ENCODE data around the gene ZNF699. TPM values are rescaled to one million over a fixed set of nuclear protein-coding genes. Genes with fewer than 3 reads are reported as not detected.

ZNF699 gene
- total and polyA plus RNA-seq, 2 of the 4 experiments (the other 2 are of a cell fraction) = 1.3 to 7.3 TPM

DNA sequence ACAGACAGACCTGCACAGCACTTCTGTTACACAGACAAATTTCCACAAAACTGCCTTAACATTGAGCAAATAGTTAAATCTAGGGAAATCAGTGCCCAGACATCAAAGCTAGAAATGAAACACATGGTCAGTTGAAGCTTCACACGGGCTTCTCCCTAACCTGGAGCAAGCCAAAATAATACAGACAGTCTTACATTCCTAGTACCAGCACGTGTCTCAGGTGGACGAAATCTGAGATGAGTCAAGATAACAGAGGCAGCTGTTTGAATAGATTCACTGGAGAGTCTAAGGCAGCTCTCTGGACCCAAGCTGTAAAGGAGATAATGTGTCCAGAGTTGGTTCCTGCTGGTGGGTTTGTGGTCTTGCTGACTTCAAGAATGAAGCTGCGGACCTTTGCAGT lies 4.1 kb upstream of the ZNF699 start:
- H2BK20ac ChIP-seq (ENCODE audit: low read depth, low read length) = no peak overlapping the region
- H4K20me1 ChIP-seq (ENCODE audit: insufficient read depth, low read length) = no peaks in the 10 kb centered on the region
- H4K91ac ChIP-seq (ENCODE audit: insufficient read depth, low read depth, low read length) = no peak overlapping the region
- no peak overlapping the region for H3K4ac ChIP-seq (ENCODE audit: low read depth, low read length)
- H3K36me3 ChIP-seq (ENCODE audit: control insufficient read depth, insufficient read depth, low read length) = no peaks in the 10 kb centered on the region
- ChIA-PET CTCF (no interaction called here), POLR2A (ENCODE audit: unreplicated experiment) (no interaction called here)
- H3K79me1 ChIP-seq (ENCODE audit: low read depth in 1 of 2, low read length in 2 of 2) = no peaks in the 10 kb centered on the region
- H2BK120ac ChIP-seq (ENCODE audit: low read depth, low read length) = no peak overlapping the region
- no peak overlapping the region for H3K23ac ChIP-seq (ENCODE audit: low read depth, low read length)
- WGBS, 2 experiments (ENCODE audit: extremely low coverage in 2 of 2, insufficient read length in 1 of 2) = no CpG with 5 or more reads among the region's 4 CpGs
- H3K18ac ChIP-seq (ENCODE audit: low read depth, low read length) = no peak overlapping the region
- dilution Hi-C loops (cut with HindIII; ENCODE audit: low sequenced_read_pairs, unreplicated experiment) (no loop called here), intact Hi-C loops (cut with micrococcal nuclease) (loop anchor here (10.0 kb wide), 1 partner anchor 271 kb away; the partner anchor contains the start of gene ZNF121), in situ Hi-C loops (cut with MboI; ENCODE audit: low sequenced_read_pairs) (no loop called here)
- no peak overlapping the region for H3K56ac ChIP-seq (ENCODE audit: extremely low read depth, insufficient read depth, low read length)
- no peak overlapping the region for H4K5ac ChIP-seq (ENCODE audit: low read depth, low read length)
- H2AK5ac ChIP-seq (ENCODE audit: low read depth, low read length) = no peak overlapping the region
- H4K8ac ChIP-seq (ENCODE audit: low read depth in 2 of 2, low read length in 2 of 2) = no peak overlapping the region
- H3K14ac ChIP-seq (replicated peaks; ENCODE audit: low read depth, low read length) = no peak overlapping the region
- no peak overlapping the region for H2AFZ ChIP-seq (replicated peaks; ENCODE audit: low read length, poor library complexity)
- H3K4me3 ChIP-seq (ENCODE audit: insufficient read depth, low read depth, low read length) = no peak overlapping the region
- TF ChIP-seq POLR2A (IDR thresholded peaks at IDR 0.05; ENCODE audit: low read depth, low read length) (no peak), SMC3 (IDR thresholded peaks at IDR 0.05; ENCODE audit: low read depth, low read length) (no peak), FOS (IDR thresholded peaks at IDR 0.05; ENCODE audit: low read depth, low read length) (no peak), CHD1 (IDR thresholded peaks at IDR 0.05; ENCODE audit: low read depth, low read length) (no peak), MXI1 (IDR thresholded peaks at IDR 0.05; ENCODE audit: borderline replicate concordance, low read depth, low read length) (no peak), MAZ (IDR thresholded peaks at IDR 0.05; ENCODE audit: borderline replicate concordance, low read depth, low read length) (no peak), RFX5 (IDR thresholded peaks at IDR 0.05; ENCODE audit: low read depth, low read length) (no peak), RAD21 (IDR thresholded peaks at IDR 0.05; ENCODE audit: low read length) (no peak), CEBPB (IDR thresholded peaks at IDR 0.05; ENCODE audit: low read depth, low read length) (no peak), BHLHE40 (IDR thresholded peaks at IDR 0.05; ENCODE audit: low read depth, low read length) (no peak), RCOR1 (IDR thresholded peaks at IDR 0.05; ENCODE audit: insufficient replicate concordance, low read length) (no peak), MAFK (IDR thresholded peaks at IDR 0.05; ENCODE audit: low read depth, low read length) (no peak), NFE2L2 (IDR thresholded peaks at IDR 0.05; ENCODE audit: low read depth, low read length) (no peak)
- TF ChIP-seq, protein P1, sequence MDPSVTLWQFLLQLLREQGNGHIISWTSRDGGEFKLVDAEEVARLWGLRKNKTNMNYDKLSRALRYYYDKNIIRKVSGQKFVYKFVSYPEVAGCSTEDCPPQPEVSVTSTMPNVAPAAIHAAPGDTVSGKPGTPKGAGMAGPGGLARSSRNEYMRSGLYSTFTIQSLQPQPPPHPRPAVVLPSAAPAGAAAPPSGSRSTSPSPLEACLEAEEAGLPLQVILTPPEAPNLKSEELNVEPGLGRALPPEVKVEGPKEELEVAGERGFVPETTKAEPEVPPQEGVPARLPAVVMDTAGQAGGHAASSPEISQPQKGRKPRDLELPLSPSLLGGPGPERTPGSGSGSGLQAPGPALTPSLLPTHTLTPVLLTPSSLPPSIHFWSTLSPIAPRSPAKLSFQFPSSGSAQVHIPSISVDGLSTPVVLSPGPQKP (IDR thresholded peaks at IDR 0.05; ENCODE audit: borderline replicate concordance, low read depth, low read length) = no peak
- TF ChIP-seq, protein P2, sequence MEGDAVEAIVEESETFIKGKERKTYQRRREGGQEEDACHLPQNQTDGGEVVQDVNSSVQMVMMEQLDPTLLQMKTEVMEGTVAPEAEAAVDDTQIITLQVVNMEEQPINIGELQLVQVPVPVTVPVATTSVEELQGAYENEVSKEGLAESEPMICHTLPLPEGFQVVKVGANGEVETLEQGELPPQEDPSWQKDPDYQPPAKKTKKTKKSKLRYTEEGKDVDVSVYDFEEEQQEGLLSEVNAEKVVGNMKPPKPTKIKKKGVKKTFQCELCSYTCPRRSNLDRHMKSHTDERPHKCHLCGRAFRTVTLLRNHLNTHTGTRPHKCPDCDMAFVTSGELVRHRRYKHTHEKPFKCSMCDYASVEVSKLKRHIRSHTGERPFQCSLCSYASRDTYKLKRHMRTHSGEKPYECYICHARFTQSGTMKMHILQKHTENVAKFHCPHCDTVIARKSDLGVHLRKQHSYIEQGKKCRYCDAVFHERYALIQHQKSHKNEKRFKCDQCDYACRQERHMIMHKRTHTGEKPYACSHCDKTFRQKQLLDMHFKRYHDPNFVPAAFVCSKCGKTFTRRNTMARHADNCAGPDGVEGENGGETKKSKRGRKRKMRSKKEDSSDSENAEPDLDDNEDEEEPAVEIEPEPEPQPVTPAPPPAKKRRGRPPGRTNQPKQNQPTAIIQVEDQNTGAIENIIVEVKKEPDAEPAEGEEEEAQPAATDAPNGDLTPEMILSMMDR (conservative IDR thresholded peaks at IDR 0.05; ENCODE audit: low read depth, low read length) = no peak
- TF ChIP-seq, protein P3, sequence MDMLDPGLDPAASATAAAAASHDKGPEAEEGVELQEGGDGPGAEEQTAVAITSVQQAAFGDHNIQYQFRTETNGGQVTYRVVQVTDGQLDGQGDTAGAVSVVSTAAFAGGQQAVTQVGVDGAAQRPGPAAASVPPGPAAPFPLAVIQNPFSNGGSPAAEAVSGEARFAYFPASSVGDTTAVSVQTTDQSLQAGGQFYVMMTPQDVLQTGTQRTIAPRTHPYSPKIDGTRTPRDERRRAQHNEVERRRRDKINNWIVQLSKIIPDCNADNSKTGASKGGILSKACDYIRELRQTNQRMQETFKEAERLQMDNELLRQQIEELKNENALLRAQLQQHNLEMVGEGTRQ (IDR thresholded peaks at IDR 0.05; ENCODE audit: low read depth, low read length) = no peak
- H3K4me2 ChIP-seq (ENCODE audit: low read depth, low read length) = no peak overlapping the region
- no peak overlapping the region for H3K27ac ChIP-seq (ENCODE audit: insufficient read depth, low read length)
- no peaks in the 10 kb centered on the region for H3K4me1 ChIP-seq (ENCODE audit: control insufficient read depth, insufficient read depth, low read length)
- no peak for ATAC-seq (ENCODE audit: low read depth)
- no TSS peak for BruUV-seq (replicated peaks)
- no peak overlapping the region for H3K9ac ChIP-seq (ENCODE audit: low read depth, low read length)
- no peaks in the 10 kb centered on the region for H3K9me1 ChIP-seq (ENCODE audit: insufficient read depth, low read length)
- H2BK15ac ChIP-seq (ENCODE audit: low read depth, low read length) = no peak overlapping the region
- H3K9me3 ChIP-seq (ENCODE audit: control insufficient read depth, insufficient read depth, low read length) = no peaks in the 10 kb centered on the region; the same call in 1 of the 2 replicates
- DNase-seq = no peak
- H2AK9ac ChIP-seq (replicated peaks; ENCODE audit: low read depth, low read length, poor library complexity) = no peak overlapping the region
- H3K27me3 ChIP-seq (ENCODE audit: control insufficient read depth, insufficient read depth, low read length) = no peaks in the 10 kb centered on the region
- H2BK5ac ChIP-seq (ENCODE audit: low read depth, low read length, poor library complexity, severe bottlenecking) = no peak overlapping the region
